HG03571 (cell line): ENCODE measurements around the gene PPIL6.

Experiments used
- ATAC-seq: cut with Tn5 transposase; IDR thresholded peaks from one replicate; pipeline ENCODE4 v1.9.1; 2021; ENCODE audit not compliant: unreplicated experiment

PPIL6 gene

DNA sequence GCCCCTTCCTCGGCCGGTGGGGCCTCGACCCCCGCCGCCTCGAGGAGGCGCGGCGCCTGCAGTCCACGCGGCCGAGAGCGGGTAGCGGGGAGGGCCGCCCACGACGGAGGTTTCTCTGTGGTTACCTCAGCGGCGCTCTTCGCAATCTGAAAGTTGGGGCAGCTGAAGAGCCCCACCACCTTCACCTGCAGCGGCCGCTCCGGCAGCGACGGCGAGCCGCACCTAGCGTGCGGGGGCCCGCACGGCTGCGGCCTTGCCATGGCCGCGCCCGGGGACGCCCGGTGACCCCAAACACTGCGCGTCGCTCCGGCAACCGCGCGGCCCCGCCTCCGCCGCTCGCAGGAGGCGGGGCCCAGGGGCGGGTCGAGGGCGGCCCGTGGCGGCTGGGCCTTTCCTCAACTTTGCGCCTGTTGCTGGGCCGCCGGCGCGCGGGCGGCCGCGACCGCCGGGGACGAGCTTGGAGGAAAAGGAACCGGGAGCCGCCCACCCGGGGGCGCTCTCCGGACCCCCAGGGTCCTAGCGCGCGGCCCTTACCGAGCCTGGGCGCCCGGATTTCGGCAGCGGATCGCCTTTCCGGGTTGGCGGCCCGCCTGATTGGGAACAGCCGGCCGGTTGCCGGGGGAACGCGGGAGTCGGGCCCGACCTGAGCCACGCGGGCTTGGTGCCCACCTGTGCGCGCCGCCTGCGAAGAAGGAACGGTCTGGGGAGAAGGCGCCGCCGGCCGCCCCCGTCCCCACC lies at the start of gene PPIL6, which contains the start of gene SMPD2:
Gene PPIL6 (minus strand): TSS at position 298 of the 738 bp plus-strand sequence. CDS start 38 bp downstream, at position 260.
Gene SMPD2 (plus strand): TSS at position 394 of the 738 bp plus-strand sequence. CDS start 398 bp downstream, outside the sequence.
- ATAC-seq: peak; percentile 83

DNA sequence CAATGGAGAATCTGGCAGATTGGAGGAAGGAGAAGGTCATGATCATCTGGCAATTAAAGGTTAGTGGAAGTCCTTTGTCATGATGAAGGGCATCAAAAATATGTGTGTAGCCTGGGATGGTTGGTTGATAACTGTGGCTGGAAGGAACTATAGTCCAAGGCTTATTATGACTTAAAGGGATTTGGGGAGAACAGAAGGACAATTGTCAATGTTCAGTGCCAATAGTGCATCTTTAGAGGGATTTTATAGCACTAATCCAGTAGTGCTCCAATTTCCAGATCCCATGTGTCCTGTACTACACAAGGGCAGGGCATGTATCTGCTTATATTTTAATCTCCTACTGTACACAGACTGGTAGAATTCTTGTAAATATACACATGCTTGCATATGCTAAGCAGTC lies 47.6 kb upstream of the PPIL6 start:
- ATAC-seq: no peak

DNA sequence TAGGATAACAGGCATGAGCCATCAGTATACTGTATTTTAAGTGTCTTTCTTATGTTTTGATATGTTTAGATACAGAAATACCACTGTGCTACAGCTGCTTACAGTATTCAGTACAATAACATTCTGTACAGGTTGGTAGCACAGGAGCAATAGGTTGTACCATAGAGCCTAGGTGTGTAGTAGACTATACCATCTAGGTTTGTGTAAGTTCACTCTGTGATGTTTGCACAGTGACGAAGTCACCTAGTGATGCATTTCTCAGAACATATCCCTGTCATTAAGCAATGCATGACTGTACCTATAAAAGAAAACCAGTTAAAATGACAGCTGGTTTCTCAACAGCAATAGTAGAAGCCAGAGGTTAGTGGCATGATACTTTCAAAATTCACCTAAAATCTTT lies 45.6 kb upstream of the PPIL6 start:
- no peak for ATAC-seq

DNA sequence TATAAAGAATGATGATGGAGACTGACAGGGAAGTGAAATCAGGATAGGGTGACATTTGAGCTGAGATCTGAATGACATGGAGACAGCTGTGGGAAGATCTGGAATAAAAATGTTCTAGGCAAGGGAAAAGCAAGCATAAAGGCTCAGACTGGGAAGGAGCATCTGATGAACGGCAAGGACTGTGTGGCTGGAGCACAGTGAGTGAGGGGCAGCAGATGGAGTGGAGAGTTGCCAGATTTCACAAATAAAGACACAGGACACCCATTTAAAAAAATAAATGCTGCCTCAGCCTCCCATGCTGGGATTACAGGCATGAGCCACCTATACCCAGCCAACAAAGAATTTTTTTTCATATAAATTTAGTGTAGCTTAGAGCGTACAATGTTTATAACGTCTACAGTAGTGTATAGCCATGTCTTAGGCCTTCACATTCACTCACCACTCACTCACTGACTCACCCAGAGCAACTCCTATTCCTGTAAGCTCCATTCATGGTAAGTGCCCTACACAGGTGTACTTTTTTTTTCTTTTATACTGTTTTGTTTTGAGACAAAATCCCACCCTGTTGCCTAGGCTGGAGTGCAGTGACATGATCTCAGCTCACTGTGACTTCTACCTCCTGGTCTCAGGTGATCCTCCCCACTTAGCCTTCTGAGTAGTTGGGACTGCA lies 45.0 kb upstream of the PPIL6 start:
- ATAC-seq: no peak

DNA sequence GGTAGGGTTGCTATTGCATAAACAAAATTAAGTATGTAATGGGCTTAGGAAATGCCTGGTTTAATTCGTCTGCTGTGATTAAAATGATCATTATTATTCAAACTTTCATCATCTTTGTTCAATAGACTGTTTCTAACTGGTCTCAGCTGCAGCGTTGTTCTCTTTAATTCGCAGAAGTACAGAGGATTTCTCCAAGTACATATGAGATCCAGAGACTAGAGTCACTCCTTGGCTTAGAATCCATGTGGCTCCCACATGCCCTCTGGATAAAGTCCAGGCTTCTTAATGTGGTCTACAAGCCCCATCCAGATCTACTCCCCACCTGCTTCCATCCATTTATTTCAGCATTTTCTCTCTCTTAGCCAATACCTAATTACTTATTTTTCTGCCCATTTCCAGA lies 43.7 kb upstream of the PPIL6 start:
- ATAC-seq: no peak

DNA sequence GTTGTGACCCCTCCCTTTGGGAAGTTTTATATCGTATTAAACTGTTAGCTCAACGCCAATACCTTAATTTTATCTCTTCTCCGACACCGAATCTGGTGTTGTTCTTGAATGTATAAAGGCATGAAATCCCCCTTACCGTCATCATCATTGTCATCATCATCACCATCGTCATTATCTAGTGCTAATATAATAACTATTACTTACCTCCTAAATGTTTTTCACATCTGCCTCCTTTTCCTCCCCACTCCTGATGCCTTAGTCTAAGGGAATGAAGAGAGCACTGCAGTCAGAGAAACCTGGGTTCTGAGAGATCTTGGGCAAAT lies 43.3 kb upstream of the PPIL6 start:
- ATAC-seq: no peak

DNA sequence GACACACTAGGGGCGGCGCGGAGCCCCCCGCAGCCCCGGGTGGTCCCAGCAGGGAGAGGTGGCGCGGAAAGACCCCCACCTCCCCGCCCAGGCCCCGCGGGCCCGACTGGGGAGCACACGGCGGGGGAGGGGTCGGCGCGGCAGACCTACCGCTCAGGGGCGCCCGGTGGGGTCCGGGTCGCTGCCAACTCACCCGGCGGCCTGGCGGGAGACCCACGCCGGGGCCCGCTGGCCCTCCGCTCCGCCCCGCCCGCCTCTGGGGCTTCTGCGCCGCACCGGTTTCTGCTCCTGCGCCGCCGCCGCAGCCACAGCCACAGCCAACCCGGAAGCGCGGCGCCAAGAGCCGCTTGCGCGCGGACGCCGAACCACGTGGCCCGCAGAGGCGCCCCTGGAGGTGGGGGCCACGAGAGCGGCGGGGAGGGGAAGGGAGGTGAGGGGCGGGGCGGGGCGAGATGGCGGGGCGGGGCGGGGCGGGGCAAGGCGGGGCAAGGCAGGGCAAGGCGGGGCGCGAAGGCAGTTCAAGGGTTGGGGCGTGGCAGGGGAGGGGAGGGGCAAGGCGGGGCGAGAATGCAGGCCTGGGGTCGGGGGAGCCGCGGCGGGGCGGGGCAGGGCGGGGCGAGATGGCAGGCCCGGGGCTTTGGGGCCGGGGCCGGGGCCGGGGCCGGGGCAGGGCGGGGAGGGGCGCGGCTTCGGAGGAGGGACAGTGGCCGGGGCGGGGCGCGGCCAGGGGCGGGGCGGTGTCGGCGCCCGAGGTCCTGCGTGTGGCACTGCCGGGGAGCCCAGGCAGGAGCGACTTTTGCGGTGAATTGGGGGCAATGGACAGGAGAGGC lies 42.7 kb upstream of the PPIL6 start, which contains the start of gene ZBTB24:
Gene ZBTB24 (minus strand): TSS at position 315 of the 830 bp plus-strand sequence. CDS start 1,193 bp downstream, outside the sequence.
- ATAC-seq: peak; percentile 80

DNA sequence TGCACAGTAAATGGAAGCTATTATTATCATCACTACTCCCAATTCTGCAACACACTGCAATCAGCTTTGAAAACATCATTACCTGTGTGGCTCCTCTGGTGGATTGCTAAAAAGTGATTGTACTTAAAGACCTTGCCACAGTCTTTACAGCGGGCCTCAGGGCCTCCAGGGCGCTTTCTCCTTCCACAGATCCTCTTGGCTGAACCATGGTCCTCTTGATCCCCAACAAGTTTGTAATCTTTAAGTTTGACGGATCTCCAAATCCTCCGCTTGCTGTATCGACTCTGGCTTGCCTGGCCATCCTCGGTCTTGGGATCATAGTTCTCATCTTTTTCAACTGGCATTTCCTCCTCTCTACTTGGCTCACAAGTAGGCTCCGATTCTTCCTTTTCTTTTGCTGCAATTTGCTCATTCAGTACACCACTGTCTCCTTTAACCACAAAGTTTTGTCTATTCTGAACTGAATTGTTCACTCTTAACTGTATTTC lies 40.6 kb upstream of the PPIL6 start:
- ATAC-seq: no peak

DNA sequence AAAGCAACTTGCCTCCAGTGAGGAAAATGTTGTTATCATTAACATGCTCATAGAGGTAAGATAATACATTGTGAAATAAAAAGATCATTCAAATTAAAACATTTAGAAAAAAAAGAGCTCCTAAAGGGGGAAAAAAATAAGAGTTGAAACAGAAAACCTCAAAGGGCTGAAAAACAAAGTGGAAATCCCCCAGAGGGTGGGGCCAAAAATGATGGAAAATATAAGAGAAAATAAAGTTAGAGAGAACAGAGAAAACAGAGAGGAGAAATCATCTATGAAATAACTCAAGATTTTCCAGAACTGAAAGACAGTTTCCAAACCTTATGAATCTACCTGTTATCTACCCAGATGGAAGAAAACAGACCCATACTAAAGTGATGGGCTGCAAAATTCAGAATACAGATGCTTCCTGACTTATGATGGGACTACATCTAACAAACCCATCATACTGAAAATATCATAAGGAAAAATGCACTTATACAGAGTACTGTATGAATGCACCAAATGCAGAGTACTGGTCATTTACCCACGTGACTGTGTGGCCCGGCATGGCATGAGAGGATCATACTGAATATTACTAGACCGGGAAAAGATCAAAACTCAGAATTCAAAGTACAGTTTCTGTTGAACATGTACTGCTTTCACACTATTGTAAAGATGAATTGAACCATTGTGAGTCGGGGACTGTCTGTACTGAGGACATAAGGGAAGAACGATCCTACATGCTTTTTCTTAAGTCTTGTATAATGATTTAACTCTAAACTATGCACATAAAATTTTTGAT lies 38.6 kb upstream of the PPIL6 start:
- no peak for ATAC-seq

DNA sequence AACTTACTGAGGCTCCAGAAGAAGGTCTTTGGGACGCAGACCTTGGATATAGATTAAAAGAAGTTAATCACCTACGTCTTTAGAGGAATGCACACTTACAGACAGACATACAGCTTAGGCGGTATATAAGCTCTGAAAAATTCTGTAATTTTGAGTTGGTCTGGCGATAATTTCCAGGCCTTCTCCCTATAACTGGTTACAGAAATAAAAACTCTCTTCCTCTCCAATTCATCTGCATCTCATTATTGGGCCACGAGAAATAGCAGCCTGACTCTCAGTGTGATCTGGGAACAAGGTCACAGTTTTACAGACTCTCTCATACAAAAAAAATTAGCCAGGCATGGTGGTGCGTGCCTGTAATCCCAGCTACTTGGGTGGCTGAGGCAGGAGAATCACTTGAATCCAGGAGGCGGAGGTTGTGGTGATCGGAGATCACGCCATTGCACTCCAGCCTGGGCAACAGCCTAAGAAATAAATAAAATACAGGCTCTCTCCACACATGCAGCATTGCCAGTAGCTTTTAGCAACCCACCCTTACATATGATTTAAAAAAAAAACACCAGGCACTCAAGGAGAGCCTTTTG lies 37.9 kb upstream of the PPIL6 start:
- no peak for ATAC-seq

DNA sequence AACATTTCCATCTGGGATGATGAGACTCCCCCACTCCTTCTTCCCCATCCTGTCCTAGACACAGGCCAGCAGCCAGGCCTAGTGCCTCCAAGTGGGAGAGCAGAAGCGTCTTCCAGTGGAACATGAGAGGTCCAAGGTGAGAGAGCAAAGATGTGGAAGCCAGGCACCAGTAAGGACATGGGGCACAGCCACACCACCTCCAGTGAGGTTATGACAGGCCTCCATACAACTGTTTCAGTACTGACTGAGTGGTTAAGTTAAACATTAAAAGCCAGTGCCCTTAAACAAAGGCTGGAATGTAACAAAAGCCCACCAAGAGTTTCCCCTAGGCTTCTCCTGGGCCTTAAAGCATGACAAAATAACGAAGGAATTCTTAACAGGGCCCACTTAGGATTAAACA lies 37.3 kb upstream of the PPIL6 start:
- ATAC-seq: peak; percentile 52

DNA sequence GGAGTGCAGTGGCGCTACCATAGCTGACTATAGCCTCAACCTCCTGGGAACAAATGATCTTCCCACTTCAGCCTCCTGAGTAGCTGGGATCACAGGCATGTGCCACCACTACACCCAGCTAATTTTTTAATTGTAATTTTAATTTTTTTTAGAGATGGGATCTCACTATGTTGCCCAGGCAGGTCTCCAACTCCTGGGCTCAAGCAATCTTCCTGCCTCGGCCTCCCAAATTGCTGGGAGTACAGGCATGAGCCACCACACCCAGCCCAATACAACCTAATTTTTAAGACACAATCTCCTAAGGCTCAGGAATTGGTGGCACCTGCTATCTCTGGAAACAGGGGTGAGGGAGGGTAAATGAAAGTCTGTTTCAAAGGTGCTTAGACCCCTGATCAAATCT lies 36.8 kb upstream of the PPIL6 start:
- ATAC-seq: no peak

DNA sequence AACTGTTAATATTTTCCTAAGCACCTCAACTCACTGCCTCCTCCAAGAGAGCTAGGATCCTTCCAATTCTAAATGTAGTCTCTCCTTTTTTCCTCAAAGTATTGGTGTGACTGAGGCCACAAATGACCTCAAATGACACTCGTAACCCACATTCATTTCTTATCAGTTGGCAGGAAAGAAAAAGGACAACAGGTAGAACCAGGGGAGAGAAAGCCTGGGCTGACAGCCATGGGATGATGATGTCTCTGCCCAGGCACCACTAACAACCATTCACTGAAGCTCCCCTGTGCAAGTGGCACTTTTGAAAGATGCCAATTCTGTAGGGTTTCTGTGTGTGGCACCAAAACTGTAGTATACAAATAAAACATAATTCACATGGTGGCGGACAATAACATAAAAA lies 35.2 kb upstream of the PPIL6 start:
- no peak for ATAC-seq

DNA sequence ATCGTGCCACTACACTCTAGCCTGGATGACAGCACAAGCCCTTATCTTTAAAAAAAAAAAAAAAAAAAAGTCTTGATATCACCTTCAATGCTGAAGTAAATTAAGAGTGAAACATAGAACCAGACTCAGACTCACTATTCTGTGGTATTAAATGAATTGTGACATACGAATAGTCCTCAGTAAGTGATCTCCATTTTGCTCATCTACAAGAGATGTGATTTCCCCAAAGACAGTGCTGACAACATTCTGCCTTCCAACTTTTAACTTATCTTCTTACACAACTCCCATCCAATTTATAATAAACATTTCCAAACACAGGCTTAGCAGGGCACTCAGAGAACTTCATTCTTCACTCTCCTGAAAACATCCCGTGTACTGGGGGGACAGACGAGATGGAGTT lies 34.6 kb upstream of the PPIL6 start:
- no peak for ATAC-seq

DNA sequence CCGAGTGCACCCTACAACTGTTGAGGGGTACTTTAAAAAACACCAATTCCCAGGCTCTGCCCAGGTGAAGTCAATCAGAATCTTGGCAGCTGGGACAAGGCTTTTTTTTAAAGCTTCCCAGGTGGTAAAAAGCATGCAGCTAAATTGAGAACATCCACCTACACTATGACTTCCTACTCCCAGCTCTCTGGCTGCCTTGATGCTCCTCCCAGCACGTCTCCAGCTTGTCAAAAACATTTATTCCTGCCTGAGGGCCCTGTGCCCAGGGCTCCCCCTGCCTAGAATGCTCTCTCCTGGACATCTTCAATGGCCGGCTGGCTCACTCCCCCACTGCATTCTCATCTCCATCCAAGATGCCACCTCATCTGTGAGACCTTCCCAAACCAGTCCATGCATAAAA lies 32.7 kb upstream of the PPIL6 start:
- ATAC-seq: no peak

DNA sequence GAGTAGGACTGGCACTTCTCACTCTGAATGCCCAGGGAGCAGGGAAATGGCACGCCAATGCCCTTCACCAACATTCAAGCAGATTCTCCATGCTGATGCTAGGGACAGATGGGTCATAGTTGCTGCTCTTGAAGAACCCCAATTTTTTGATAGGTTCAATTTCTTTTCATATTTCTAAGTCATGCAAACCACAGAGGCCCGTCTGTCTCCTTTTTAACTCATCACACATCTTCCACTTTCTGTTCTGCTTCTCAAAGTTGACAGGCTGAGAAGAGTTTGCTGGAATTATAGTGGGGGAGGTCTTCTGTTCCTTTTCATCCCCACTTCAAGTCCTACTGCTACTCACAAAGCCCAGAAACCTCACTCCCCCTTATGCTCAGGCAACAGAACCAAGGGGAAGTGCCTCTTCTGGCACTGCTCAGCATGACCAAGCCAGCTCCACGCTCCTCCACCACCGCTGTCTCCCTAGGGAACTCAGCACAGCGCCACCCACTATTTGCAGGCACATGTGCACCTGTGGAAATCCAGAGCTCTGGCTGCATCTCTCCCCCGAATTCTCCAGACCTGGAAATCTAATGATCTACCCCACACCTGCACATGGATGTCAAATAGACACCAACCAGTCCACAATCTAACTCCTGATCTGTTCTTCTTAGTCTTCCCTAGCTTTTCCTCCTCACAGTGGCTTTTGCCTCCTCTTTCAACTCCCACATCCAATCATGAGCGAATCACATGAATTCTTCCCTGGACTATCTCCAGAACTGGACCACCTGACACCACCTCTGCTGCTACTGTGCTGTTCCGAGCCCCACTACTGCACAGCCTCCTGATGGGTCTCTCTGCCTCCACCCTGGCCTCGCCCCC lies 31.9 kb upstream of the PPIL6 start:
- ATAC-seq: no peak

DNA sequence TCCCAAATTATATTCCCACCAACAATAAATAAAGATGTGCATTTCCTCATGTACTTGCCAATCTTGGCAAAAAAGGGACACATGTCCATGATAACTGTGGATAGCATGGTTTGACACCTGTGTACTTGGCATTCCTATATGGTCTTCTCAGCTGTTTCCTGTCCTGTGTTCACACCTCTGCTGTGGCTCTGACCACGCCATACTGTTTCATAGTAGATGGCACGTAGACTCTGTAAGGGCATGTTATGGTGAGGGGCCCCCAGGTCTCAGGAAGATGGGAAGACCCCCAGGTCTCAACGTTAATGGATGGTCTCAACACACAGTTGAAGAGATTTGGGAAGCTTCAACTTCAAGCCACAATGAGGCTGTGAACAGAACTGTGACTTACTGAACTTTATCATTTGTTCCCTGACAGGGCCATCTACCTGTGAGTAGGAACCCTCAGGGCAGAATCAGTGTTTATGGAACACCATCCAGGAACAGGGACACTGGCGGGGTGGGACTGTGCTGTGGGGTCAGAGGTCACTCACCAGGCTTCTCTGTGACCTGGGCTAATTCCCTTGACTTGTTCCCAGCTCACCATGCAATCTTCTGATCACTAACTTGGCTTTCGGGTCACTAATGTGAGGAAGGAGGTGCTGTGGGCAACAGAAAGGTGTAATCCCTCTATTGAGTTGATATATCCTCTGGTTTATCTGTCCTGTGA lies 30.8 kb upstream of the PPIL6 start:
- no peak for ATAC-seq

DNA sequence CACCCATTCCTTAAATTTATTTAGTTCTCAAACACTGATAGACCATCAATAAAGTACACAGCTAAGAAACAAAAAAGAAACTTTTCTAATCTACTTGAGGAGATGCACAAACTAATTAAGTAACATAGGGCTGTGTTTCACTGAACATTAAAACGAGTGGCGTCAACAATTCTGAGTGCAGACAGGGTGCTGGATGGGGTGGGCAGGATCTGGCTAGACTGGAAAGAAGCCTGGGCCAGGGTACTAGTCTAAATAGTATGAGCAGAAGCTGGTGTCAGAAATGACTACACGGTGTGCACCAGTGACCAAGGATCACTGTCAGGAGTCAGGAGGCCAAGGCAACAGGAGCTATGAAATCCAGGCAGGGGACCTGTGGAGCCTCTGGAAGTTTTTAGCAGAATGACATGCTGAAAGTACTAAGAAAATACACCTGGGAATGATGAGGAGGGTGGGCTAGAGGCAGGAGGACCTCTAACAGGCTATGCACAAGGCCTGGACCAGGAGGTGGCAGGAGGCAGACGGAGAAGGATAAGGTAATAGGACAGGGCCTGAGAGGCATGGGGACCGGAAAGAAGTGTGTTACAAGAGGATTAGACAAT lies 29.3 kb upstream of the PPIL6 start:
- ATAC-seq: no peak
